ENCODE results near the gene C10orf120.

The C10orf120 gene

GRCh38 chr10:122703483-122704448 is 4.1 kb upstream of the C10orf120 start:
- peak in 1 of 2 donors; percentile 11 for DNase-seq (ENCODE audit: low read depth in 2 of 2, low spot score in 1 of 2)

GRCh38 chr10:122702275-122702674 is 2.6 kb upstream of the C10orf120 start:
- no peak for DNase-seq (ENCODE audit: low read depth in 2 of 2, low spot score in 1 of 2)

- no peak for DNase-seq (ENCODE audit: low read depth in 2 of 2, low spot score in 1 of 2)
These were observed 2.0 kb upstream of the C10orf120 start for GRCh38 chr10:122701652-122702051.

GRCh38 chr10:122696687-122697086 is 3.0 kb downstream of the C10orf120 start:
- DNase-seq (ENCODE audit: low read depth in 2 of 2, low spot score in 1 of 2), result no peak

- DNase-seq (ENCODE audit: low read depth in 2 of 2, low spot score in 1 of 2), result no peak
These were observed 6.9 kb downstream of the C10orf120 start for GRCh38 chr10:122692744-122693143.

- DNase-seq (ENCODE audit: low read depth in 2 of 2, low spot score in 1 of 2), result no peak
These were observed 10.4 kb downstream of the C10orf120 start for GRCh38 chr10:122689146-122689820.

- no peak for DNase-seq (ENCODE audit: low read depth in 2 of 2, low spot score in 1 of 2)
These were observed 11.2 kb downstream of the C10orf120 start for GRCh38 chr10:122688293-122688989.

- DNase-seq (ENCODE audit: low read depth in 2 of 2, low spot score in 1 of 2), result no peak
These were observed 17.1 kb downstream of the C10orf120 start for GRCh38 chr10:122682522-122682921.

- DNase-seq (ENCODE audit: low read depth in 2 of 2, low spot score in 1 of 2), result no peak
These were observed 21.4 kb downstream of the C10orf120 start for GRCh38 chr10:122678266-122678665.

GRCh38 chr10:122675278-122675677 is 24.4 kb downstream of the C10orf120 start:
- DNase-seq (ENCODE audit: low read depth in 2 of 2, low spot score in 1 of 2), result no peak

GRCh38 chr10:122674781-122675180 is 24.9 kb downstream of the C10orf120 start:
- no peak for DNase-seq (ENCODE audit: low read depth in 2 of 2, low spot score in 1 of 2)

GRCh38 chr10:122673731-122674130 is 25.9 kb downstream of the C10orf120 start:
- no peak for DNase-seq (ENCODE audit: low read depth in 2 of 2, low spot score in 1 of 2)

- DNase-seq (ENCODE audit: low read depth in 2 of 2, low spot score in 1 of 2), result no peak
These were observed 26.4 kb downstream of the C10orf120 start for GRCh38 chr10:122673269-122673668.

- DNase-seq (ENCODE audit: low read depth in 2 of 2, low spot score in 1 of 2), result no peak
These were observed 27.0 kb downstream of the C10orf120 start for GRCh38 chr10:122672655-122673054.

GRCh38 chr10:122671355-122671754 is 28.3 kb downstream of the C10orf120 start:
- DNase-seq (ENCODE audit: low read depth in 2 of 2, low spot score in 1 of 2), result no peak

- no peak for DNase-seq (ENCODE audit: low read depth in 2 of 2, low spot score in 1 of 2)
These were observed 29.8 kb downstream of the C10orf120 start for GRCh38 chr10:122669842-122670241.

- DNase-seq (ENCODE audit: low read depth in 2 of 2, low spot score in 1 of 2), result no peak
These were observed 30.6 kb downstream of the C10orf120 start for GRCh38 chr10:122669045-122669444.

GRCh38 chr10:122665946-122666345 is 33.7 kb downstream of the C10orf120 start:
- DNase-seq (ENCODE audit: low read depth in 2 of 2, low spot score in 1 of 2), result no peak

- DNase-seq (ENCODE audit: low read depth in 2 of 2, low spot score in 1 of 2), result no peak
These were observed 34.3 kb downstream of the C10orf120 start for GRCh38 chr10:122665329-122665860.

GRCh38 chr10:122664501-122664900 is 35.1 kb downstream of the C10orf120 start:
- no peak for DNase-seq (ENCODE audit: low read depth in 2 of 2, low spot score in 1 of 2)

GRCh38 chr10:122663516-122664130 is 36.0 kb downstream of the C10orf120 start:
- no peak for DNase-seq (ENCODE audit: low read depth in 2 of 2, low spot score in 1 of 2)

All from stimulated activated CD8-positive, alpha-beta memory T cell treated with anti-CD3 and anti-CD28 coated beads, Interleukin-4, amount 100 ng/mL, for 4 hours (primary cell).